NCI-H2196 treated with DMSO at 0.1 percent for 48 hours (cell line): ENCODE data around the gene CC2D1B.

Experiments
- DNase-seq: peaks from one replicate; lab custom pipeline; 2025; ENCODE audit not compliant: unreplicated experiment; lab: John Stamatoyannopoulos, UW

Gene CC2D1B

DNA sequence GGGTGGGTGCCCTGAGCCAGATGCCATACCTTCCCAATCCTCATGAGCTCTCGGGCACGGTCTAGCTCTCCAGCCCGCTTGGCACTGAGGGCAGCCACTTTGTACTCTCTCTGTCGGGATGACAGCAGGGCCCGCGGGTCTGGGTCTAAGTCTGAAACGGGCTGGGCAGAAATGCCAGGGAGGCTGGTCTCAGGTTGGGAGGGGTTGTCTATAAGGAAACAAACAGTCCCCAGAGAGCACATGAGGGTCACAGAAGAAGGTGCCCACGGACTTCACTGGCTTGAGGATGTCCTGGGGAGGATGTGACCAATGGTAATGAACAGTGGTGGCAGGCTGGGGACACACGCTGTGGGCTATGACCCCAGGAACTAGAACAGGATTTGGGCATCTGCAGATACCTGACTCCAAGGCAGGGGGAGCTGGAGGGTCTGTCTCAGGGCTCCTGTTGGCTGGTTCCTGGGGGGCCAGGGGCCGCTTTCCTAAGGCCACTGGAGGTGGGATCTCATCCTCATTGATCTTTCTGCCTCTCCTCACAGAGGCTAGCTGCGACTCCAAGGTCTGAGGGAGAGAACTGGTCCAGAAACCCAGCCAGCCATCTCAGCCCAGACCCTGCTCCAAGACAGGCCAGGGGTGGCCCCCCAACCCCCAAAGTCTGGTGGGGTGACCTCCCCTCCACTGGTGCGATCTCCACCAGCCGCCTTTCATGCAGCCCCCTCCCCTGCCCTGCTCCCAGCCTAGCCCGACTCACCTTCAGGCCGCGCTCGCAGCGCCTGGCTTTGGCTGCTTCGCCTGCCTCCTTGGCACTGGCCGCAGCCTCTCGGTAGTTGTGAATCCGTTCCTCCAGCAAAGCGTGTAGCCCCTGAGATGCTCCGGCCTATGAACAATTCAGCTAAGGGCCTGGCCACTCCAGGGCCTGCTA is 6.1 kb downstream of the CC2D1B start:
- DNase-seq = no peak

DNA sequence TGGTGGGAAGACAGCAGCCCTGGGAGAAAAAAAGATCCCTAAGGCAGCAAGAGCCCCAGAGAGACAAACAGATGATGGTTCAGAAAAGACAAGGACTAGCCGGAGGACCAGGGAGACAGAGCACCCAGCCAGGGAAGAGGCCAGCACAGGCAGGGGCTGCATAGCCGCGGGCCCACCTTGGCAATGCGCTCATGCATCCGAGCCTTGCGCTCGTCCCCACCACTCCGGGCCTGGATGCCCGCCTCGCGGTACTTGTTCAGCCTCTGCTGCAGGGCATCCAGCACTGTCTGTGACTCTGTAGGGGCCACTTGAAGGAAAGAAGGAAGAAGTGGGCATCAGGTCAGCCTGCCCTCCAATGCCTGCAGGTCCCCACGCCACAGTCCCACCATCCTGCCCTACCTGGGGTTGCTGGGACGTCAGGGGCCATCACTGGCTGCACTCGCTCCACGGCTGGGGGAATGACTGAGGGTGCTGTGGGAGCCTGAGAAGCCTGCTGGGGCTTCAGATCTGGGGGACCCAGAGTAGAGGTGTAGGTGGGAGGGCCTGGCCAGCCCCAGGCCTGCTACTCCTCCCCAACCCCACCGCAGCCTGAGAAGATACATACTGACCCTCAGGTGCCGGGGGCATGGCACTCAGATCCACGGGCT is 7.0 kb downstream of the CC2D1B start:
- DNase-seq = no peak

DNA sequence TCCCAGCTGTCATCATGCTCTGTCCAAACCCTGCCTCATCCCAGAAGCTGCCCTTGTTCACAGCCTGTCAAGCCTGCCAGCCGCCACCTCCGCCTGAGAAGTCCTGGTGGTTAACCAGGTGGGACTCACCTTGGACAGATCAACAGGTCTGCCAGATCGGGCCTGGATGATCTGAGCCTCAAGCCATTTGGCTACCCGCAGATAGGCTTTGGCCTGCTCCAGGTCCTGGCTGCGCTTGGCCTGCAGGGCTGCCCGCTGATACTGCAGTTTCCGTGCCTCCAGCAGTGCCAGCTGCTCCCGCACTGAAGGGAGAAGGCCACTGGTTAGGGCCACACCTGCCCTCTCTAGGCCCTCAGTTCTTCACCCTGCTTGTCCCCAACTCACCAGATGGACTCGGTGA is 8.6 kb downstream of the CC2D1B start:
- no peak for DNase-seq

DNA sequence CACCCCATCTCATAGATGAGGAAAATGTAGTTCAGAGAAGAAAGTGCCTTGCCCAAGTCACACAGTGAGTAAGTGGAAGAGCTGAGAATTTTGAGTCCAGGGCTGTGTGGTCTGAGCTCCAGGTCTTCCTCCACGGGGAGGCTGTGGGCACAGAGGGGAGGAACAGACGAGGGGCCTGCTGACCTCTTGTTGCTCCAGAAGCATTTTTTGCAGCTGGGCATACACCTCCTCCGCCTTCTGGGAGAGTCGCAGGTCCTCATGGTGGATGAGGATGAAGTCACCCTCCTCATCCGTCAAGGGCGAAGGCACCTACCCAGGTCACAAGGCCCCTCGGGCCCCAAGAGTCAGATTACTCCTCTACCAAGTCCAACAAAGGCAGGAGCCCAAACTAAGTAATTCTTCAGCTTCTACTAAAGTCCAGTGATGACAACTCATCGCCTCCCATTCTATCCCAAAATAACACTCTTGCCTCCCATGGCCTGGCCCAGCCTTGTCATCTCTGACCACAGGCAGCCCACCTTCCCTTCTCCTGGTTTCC is 9.1 kb downstream of the CC2D1B start:
- DNase-seq = no peak

DNA sequence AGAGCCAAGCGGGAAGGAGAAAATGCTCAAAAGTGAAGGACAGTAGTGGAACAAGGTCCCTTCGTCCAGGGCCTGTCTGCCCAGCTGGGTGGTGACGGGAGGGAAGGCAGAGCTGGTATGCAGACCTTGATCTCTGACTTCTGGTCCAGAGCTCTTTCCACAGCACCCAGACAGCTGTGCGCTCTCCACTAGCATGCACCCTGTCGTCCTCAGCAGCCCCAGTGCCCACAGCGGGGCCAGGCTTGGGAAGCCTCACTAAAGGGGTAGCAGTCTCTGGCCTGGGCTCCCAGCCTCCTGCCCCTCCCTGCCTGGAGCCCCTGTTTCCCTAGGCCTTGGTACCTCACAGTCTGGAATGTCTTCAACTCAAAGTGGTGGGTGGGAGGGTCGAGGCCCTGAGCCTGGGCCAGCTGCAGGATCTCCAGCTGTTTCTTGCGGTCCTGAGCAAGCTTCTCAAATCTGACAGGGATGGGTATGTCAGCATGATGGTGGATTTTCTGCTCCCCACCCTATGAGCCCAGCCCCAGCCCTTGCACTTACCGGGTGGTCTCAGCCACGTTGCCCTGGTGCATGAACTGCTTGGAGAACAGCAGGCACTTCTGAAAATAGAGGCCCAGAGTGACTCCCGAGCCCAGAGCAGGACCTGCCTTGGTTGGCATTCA is 10.0 kb downstream of the CC2D1B start:
- DNase-seq = no peak

DNA sequence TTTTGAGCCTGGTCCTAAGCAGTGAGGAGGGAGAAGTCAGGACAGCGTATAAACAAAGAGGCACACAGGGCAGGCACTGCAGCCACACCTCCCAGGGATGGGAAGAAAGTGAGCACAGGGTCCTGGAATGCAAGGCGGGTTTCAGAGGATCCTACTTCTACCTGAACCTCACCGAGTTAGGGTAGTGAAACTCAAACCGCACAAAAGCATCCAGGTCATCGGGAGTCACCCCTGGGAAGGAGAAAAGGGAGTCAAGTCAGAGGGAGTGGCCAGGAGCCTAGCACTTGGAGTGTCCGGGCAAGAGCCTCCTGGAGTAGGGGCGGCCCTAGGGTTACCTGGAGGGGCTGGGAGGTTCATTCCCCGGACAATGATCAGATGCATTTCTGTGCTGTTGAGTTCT is 10.6 kb downstream of the CC2D1B start:
- DNase-seq = no peak

DNA sequence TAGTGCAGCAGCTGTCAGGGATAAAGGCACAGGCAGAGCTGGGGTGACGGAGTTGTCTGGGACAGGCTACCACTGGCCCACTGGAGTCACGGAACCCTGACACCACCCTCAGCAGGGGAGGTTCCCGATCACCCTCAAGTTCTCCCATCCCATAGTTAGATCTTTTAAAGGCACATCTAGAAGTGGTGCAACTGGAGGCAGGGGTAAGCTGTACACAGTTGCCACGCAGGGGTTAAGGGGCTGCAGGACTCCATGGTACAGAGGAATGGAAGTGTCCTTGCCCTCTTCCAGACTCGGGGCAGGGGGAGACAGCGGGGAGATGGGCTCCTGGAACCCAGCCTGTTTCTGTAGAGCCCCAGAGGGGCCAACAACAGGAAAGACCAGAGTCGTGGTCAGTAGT is 13.3 kb downstream of the CC2D1B start:
- no peak for DNase-seq

DNA sequence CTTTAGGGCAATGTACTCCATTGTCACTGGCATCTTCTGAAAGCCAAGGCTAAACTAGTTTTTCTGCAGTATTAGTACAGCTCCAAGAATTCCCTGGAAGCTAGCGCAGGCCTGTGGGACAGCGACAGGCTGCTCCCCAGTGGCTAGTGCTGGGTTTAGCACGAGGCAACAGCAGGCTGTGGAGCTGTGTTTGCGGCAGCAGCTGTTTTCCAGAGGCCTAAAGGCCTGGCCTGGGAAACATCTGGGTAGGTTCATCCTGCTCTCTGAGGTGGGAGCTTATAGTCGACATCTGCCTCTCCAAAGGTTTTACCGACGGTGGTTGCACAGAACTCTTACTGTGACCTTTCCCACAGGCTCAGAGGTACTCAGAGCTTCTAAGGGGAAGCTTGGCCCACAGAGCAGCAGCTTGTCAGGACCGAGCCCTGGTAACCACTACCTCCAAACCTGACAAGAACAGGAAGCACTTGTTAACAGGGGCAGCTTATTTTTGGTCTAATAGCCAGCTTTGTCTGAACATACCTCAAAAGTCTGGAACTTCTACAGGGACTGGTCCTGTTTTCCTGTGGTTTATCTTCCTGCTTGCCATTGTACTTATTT is 17.2 kb downstream of the CC2D1B start:
- DNase-seq = no peak

DNA sequence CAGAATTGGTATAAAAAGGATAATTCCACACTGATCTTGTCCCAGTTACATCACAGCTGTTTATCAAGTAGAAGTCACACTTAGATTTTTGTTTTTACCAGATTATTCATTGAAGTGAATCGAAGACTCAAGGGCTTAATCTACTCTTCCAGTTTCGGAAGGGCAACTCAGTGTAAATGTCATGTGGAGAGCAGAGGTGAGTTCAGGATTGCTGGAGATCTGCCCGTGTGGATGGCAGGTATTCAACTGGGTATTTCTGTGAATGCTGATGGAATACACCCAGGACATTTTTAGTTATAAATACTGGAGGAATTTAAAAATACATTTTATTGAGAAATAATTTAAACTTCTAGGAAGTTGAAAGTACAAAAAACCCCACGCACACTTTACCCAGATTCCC is 19.4 kb downstream of the CC2D1B start:
- DNase-seq = no peak

DNA sequence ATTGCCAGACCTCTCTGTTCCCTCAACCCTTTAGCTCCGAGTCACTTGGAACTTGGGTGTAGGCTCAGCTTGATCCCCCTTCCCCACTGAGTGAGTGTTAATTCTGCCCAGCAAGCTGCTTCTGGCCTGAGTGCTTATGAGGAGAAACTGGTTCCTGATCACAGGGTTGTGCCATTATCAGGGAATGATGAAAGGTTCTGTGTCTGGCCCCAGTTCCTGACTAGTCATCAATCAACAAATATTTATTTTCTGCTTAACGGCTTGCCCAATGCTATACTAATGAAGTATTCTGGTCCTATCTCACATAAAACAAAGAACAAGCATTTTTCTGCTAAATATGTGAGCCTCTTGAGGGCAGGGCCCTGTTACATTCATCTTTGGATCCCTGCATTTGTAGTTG is 20.8 kb downstream of the CC2D1B start:
- no peak for DNase-seq

DNA sequence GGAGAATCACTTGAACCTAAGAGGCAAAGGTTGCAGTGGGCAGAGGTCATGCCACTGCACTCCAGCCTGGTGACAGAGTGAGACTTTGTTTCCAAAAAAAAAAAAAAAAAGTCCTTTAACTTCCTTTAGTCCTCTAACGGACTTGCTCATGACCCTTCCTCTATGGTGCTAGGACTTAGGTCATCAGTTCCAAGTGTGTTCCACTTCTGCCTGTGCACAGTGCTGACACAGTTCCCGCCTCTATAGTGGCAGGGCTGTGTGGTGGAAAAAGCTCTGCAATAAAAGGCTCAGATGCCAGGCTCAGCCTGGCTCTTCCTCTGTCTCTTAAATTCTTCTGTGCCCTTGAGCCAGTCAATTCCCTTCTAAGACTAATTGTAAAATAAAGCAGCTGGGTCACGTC is 22.0 kb downstream of the CC2D1B start:
- no peak for DNase-seq

DNA sequence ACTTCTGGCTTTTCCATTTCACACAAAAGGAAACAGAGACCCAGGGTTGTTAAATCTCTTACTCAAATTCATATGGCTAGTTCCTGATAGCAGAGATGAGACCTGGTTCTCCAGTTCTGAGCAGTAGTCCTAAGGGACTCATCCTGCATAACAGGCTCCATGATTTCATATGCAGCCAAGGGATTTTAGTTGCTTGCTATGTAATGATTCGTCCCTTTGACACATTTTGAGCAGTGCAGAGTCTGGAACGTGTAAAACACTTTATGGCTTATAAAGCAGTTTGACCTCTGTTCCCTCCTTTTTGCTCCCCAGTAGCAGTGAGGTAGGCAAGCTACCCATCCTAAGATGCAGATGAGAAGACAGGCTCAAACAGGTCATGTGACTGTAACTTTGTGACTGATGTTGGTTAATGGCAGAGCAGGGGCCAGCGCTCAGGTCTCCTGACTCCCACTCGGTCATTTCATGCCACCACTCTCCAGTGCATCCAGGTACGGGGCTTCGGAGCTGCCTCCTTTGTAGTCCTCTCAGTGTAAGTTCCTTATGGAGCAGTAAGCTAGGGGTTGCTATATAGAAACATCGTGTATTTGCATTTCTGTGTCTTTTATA is 24.2 kb downstream of the CC2D1B start:
- DNase-seq = no peak

DNA sequence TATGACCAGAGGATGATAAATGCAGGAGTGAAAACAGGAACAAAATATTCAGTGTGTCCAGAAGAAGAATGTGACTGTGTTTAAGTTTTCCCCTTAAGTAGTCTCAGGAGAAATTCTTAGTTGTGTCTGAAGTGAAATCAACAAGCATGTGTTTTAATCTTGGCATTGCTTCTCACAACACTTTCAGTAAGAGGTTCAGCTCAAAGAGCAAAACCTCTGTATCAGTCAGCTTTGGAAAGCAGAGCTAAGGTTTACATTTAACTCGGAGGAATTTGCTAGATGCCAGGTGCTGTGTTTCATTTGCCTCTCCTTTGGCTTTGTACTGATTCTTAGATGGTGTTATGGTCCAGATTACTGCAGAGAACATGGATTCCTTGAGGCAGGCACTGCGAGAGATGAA is 28.6 kb downstream of the CC2D1B start:
- DNase-seq = no peak

DNA sequence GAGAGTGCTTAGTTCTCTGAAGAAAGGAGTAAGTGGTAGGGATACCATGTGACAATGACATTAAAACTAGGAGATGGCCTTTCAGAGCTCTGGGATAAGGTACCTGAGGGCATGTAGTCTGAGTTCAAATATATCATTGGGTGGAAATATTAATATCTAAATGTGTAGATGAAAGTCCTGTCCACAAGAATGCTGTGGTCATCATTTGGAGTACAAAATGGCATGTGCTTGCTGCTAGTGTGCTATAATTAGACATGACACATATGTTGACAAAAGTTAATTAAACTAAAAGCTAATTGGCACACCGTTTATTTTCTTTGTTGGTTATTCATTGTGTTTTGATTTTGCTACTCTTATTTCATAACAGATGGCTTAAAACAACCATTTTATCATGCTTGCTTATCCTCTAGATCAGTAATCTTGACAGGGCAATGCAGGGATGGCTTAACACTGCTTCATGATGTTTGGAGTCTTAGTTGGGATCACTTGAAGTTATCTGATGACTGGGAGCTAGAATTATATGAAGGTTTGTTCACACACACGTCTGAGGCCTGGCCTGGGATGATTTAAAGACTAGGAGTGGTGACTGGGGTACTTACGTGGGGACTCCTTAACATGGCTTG is 31.0 kb downstream of the CC2D1B start:
- no peak for DNase-seq

DNA sequence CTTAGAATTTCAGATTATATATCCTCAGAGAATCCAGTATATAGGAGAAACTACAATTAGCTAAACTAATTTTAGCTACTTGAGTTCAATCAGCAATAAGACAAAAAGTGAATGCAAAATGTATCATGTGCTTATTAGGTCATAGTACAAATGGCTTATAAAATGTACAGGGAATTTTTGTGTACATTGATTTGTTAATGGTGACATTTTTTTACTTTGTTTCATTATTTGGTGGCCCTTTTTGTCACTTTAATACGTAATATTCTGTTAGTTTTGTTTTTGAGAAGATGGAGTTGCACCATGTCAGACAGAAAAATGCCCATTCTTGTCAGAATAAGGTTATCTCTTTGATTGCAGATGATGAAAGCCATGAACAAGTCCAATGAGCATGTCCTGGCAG is 33.6 kb downstream of the CC2D1B start:
- no peak for DNase-seq

DNA sequence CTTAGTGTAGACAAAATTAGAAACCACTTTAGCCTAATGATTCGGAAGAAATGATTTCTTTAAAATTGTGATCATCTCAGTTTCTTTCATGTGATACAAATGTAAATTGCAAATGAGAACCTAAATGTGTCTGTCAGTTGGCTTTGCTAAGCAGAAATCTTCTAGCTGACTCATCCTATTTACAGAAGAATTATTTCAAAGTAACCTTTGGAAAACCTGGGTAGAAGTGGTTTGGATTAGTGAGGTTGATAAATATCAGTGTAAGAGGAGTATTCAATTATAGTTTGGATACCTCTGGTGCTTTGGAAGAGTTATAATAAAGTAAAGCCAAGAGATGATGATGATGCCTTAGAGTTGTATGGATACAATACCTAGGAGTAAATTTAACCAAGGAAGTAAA is 37.4 kb downstream of the CC2D1B start:
- DNase-seq = no peak

DNA sequence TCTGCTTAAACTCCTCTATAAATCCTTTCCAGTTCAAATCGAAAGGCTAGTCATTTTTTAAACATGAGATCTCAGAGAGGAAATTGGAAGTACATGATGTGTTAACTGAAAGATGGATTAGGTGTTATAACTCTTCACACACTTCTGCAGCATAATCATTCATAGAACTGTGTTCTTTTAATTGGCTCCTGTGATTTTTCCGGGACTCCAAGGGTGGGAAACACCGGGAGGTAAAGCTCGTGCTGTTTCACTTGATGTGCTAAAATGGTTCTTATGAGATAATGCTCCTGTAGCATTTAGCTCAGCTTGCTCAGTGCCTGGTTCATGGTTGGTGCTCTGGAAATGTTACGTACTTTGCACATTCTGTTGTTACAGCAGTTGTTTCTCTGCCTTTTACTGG is 40.2 kb downstream of the CC2D1B start:
- no peak for DNase-seq

DNA sequence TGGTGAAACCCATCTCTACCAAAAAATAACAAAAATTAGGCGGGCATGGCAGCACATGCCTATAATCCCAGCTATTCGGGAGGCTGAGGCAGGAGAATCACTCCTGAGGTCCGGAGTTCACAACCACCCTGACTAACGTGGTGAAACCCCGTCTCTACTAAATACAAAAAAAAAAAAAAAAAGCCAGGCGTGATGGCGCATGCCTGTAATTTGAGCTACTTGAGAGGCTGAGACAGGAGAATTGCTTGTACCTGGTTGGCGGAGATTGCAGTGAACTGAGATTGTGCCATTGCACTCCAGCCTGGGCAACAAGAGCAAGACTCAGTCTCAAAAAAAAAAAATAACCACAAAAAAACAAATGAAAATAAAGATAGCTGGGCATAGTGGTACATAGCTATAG is 42.3 kb downstream of the CC2D1B start:
- no peak for DNase-seq

DNA sequence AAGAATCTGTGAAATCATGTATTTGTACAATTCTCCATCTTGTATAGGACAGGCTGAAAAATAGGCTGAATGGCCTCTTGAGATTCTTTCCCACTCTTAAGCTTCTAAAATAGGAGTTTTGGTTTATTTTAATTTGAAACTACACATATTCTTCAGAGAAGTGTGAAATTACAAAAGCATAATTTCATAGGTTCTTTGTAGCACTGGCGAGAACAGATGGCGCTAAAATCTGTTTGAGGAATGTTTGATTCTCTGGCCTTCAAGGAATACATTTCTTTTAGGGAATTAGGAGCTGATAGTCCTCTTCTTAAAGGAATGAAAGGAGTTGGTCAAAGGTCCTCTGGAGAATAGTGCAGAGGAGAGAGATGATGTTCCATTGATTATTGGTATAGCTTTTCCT is 44.9 kb downstream of the CC2D1B start:
- no peak for DNase-seq

DNA sequence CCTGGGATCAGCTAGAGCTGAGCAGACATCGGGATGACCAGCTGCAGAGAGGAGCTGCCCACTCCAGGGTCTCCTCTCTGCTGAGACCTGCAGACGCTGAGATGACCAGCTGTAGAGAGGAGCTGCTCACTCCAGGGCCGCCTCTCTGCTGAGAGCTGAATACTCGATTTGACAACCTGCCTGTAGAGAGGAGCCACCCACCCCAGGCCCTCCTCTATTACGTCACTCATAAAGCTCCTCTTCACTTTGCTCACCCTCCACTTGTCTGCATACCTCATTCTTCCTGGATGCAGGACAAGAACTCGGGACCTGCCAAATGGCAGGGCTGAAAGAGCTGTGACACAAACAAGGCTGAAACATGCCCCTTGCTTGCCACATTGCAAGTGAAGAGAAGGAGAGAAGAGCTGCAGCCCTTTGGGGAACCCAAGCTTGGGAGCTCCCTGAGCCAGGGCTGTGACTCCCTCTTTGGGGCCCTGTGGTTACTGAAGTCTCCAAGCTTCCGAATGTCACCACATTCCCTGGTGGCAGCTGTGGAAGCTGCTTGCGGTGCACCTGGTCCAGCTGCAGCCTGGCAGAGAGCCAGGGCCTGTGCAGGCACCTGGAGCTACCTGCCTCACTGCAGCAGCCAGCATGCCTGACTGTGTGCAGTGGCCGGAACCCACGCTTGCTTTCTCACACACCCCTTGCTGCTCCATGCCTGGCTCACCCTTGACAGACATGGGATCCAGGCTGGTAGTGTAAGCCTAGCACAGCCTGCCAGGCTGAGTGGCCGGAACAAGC is 59.6 kb downstream of the CC2D1B start:
- peak; percentile 3 for DNase-seq
